HepG2 (cell line): ENCODE results near the gene PPM1M. TPM values are rescaled to one million over a fixed set of nuclear protein-coding genes. Genes with fewer than 3 reads are reported as not detected.

Experiments used
- ETV6 ChIP-seq: sonication (generic); formaldehyde crosslinking; conservative IDR thresholded peaks from 2 replicates; pipeline ENCODE4 v1.4.0; 2020; ENCODE audit warnings: missing genetic modification reagents
- FOSL2 ChIP-seq: sonication (generic); formaldehyde crosslinking; IDR thresholded peaks from 2 replicates; pipeline ENCODE4 v1.4.0; 2020; ENCODE audit warnings: missing genetic modification reagents
- GABPB1 ChIP-seq: IDR thresholded peaks from 2 replicates; pipeline ENCODE4 v1.6.1; 2016; ENCODE audit warnings: mild to moderate bottlenecking, missing genetic modification reagents, moderate library complexity, missing compliant biosample characterization
- HBP1 ChIP-seq: IDR thresholded peaks from 2 replicates; pipeline ENCODE4 v1.6.1; 2016; ENCODE audit warnings: low read depth, control low read depth
- KAT2B ChIP-seq: fragments of 150-350 bp; IDR thresholded peaks from 2 replicates; pipeline ENCODE4 v1.6.1; 2014; ENCODE audit warnings: low read depth, low read length, borderline replicate concordance
- KDM3A ChIP-seq: IDR thresholded peaks from 2 replicates; pipeline ENCODE4 v1.6.1; 2018; ENCODE audit warnings: low read depth, missing compliant biosample characterization
- KDM5A ChIP-seq: fragments of 200-600 bp; sonication (generic); IDR thresholded peaks from 2 replicates; pipeline ENCODE4 v1.7.0; 2018; ENCODE audit warnings: antibody characterized with exemption, mild to moderate bottlenecking, low read length, borderline replicate concordance
- RORA ChIP-seq: sonication (generic); formaldehyde crosslinking; IDR thresholded peaks from 2 replicates; pipeline ENCODE4 v1.5.0; 2020; ENCODE audit warnings: mild to moderate bottlenecking, missing genetic modification reagents, moderate library complexity
- SP2 ChIP-seq: sonication (generic); formaldehyde crosslinking; IDR thresholded peaks from 2 replicates; pipeline ENCODE4 v1.5.1; 2020; ENCODE audit warnings: mild to moderate bottlenecking, missing genetic modification reagents
- ZFP41 ChIP-seq: sonication (generic); formaldehyde crosslinking; IDR thresholded peaks from 2 replicates; pipeline ENCODE4 v1.4.0; 2020; ENCODE audit warnings: mild to moderate bottlenecking, missing genetic modification reagents, borderline replicate concordance
- ZFP82 ChIP-seq: sonication (generic); formaldehyde crosslinking; IDR thresholded peaks from 2 replicates; pipeline ENCODE4 v1.5.1; 2020; ENCODE audit warnings: mild to moderate bottlenecking, missing genetic modification reagents, borderline replicate concordance
- ZNF34 ChIP-seq: sonication (generic); formaldehyde crosslinking; IDR thresholded peaks from 2 replicates; pipeline ENCODE4 v1.4.0; 2020; ENCODE audit warnings: mild to moderate bottlenecking, missing genetic modification reagents, borderline replicate concordance
- ZNF362 ChIP-seq: sonication (generic); formaldehyde crosslinking; IDR thresholded peaks from 2 replicates; pipeline ENCODE4 v1.4.0; 2020; ENCODE audit warnings: missing genetic modification reagents, mild to moderate bottlenecking, borderline replicate concordance
- ZNF44 ChIP-seq: sonication (generic); formaldehyde crosslinking; IDR thresholded peaks from 2 replicates; pipeline ENCODE4 v1.5.1; 2020; ENCODE audit warnings: mild to moderate bottlenecking, missing genetic modification reagents
- ZNF513 ChIP-seq: sonication (generic); formaldehyde crosslinking; conservative IDR thresholded peaks from 2 replicates; pipeline ENCODE4 v1.5.0; 2020; ENCODE audit warnings: missing genetic modification reagents
- polyA plus RNA-seq, 8 experiments: library from polyadenylated mRNA; depleted of rRNA in 3 of 8; stranded (reverse) in 7 of 8; unstranded in 1 of 8; fragments of >200 nt; fragmentation: Illumina TruSeq in 4 of 8; extraction: Trizol in 4 of 8; gene quantifications; 2 replicates each; pipeline versions ENCODE4 v1.2.1 to v1.2.3, GENCODE V29; 2011 to 2016; ENCODE audit warnings: low read depth in 4 of 8, missing spikeins in 1 of 8, mixed read lengths in 1 of 8; ENCODE audit not compliant: insufficient read depth in 1 of 8
- total RNA-seq, 5 experiments: library from RNA; depleted of rRNA; stranded (reverse); fragments of >200 nt; fragmentation: Illumina TruSeq; extraction: Trizol; gene quantifications; 2 replicates each; pipeline ENCODE4 v1.2.3, GENCODE V29; 2016; ENCODE audit warnings: low read depth in 1 of 5
- TF ChIP-seq, protein P1 (sequence below): sonication (generic); formaldehyde crosslinking; IDR thresholded peaks from 2 replicates; pipeline ENCODE4 v1.5.0; 2020; ENCODE audit warnings: mild to moderate bottlenecking, missing genetic modification reagents, moderate library complexity
- TF ChIP-seq, protein P2 (sequence below): sonication (generic); formaldehyde crosslinking; IDR thresholded peaks from 2 replicates; pipeline ENCODE4 v1.9.0; 2022; ENCODE audit warnings: low read depth, missing genetic modification reagents
- TF ChIP-seq, protein P3 (sequence below): sonication (generic); formaldehyde crosslinking; IDR thresholded peaks from 2 replicates; pipeline ENCODE4 v1.9.0; 2022; ENCODE audit warnings: missing genetic modification reagents, mild to moderate bottlenecking, borderline replicate concordance

Gene PPM1M
- total and polyA plus RNA-seq, 2 of the 13 experiments (the other 11 are each of a cell fraction or from before 2014, with no cell fraction given), result 2.5 to 5.9 TPM

- TF ChIP-seq KDM5A (no peak), RORA (CRISPR knock-in tag) (no peak), ZFP82 (CRISPR knock-in tag) (no peak), HBP1 (no peak), GABPB1 (peak; percentile 33; the same call in 1 of the 2 replicates), KDM3A (CRISPR knock-in tag) (peak; percentile 83; the same call in 1 of the 2 replicates), KAT2B (no peak), SP2 (no peak), ZNF34 (CRISPR knock-in tag) (0 out of 2 replicates have a peak, but pooled peaks have one; percentile 40), ZNF362 (CRISPR knock-in tag) (0 out of 2 replicates have a peak, but pooled peaks have one; percentile 28), FOSL2 (0 out of 2 replicates have a peak, but pooled peaks have one; percentile 22), ZFP41 (CRISPR knock-in tag) (0 out of 2 replicates have a peak, but pooled peaks have one; percentile 53), ZNF44 (CRISPR knock-in tag) (no peak), ZNF513 (CRISPR knock-in tag) (no peak), ETV6 (CRISPR knock-in tag) (no peak)
- TF ChIP-seq, protein P1, sequence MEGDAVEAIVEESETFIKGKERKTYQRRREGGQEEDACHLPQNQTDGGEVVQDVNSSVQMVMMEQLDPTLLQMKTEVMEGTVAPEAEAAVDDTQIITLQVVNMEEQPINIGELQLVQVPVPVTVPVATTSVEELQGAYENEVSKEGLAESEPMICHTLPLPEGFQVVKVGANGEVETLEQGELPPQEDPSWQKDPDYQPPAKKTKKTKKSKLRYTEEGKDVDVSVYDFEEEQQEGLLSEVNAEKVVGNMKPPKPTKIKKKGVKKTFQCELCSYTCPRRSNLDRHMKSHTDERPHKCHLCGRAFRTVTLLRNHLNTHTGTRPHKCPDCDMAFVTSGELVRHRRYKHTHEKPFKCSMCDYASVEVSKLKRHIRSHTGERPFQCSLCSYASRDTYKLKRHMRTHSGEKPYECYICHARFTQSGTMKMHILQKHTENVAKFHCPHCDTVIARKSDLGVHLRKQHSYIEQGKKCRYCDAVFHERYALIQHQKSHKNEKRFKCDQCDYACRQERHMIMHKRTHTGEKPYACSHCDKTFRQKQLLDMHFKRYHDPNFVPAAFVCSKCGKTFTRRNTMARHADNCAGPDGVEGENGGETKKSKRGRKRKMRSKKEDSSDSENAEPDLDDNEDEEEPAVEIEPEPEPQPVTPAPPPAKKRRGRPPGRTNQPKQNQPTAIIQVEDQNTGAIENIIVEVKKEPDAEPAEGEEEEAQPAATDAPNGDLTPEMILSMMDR (CRISPR knock-in tag), result peak; percentile 91
- TF ChIP-seq, protein P2, sequence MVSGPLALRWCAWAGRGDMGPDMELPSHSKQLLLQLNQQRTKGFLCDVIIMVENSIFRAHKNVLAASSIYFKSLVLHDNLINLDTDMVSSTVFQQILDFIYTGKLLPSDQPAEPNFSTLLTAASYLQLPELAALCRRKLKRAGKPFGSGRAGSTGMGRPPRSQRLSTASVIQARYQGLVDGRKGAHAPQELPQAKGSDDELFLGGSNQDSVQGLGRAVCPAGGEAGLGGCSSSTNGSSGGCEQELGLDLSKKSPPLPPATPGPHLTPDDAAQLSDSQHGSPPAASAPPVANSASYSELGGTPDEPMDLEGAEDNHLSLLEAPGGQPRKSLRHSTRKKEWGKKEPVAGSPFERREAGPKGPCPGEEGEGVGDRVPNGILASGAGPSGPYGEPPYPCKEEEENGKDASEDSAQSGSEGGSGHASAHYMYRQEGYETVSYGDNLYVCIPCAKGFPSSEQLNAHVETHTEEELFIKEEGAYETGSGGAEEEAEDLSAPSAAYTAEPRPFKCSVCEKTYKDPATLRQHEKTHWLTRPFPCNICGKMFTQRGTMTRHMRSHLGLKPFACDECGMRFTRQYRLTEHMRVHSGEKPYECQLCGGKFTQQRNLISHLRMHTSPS, result peak; percentile 62; the same call in 1 of the 2 replicates
- TF ChIP-seq, protein P3, sequence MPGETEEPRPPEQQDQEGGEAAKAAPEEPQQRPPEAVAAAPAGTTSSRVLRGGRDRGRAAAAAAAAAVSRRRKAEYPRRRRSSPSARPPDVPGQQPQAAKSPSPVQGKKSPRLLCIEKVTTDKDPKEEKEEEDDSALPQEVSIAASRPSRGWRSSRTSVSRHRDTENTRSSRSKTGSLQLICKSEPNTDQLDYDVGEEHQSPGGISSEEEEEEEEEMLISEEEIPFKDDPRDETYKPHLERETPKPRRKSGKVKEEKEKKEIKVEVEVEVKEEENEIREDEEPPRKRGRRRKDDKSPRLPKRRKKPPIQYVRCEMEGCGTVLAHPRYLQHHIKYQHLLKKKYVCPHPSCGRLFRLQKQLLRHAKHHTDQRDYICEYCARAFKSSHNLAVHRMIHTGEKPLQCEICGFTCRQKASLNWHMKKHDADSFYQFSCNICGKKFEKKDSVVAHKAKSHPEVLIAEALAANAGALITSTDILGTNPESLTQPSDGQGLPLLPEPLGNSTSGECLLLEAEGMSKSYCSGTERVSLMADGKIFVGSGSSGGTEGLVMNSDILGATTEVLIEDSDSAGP (CRISPR knock-in tag), result 0 out of 2 replicates have a peak, but pooled peaks have one; percentile 22
Measured at GRCh38 chr3:52231502-52232278, 13.9 kb upstream of the PPM1M start (continued).
